ENCODE measurements around the gene HOXD4. TPM values are rescaled to one million over a fixed set of nuclear protein-coding genes. Genes with fewer than 3 reads are reported as not detected.

The HOXD4 gene
- total RNA-seq, 1 donor from 2014 or later, result not detected

DNA sequence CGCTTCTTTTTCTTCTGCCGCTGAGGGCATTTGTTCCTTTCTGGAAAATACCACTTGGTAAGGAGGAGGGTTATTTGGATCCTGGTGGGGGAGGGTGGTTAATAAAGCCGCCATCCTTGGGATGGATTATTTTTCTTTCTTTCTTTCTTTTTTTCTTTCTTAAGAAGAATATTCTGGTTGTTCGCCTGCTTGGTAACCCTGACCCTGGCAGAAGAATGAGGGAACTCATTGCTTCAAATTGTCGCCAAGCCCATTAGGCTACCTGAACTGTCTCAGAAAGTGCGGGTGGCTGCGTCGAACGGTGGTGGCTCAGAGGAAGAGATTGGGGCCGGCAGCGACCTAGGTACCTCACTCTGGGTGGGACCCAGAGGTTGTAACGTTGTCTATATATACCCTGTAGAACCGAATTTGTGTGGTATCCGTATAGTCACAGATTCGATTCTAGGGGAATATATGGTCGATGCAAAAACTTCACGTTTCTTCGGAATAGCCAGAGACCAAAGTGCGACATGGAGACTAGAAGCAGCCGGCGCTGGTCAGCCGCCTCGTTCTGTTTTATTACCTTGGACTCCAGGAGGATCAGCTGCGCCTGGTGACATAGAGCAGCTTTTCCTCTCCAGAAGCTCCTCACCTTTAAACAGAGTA lies 1.3 kb upstream of the HOXD4 start:
- intact Hi-C loops (cut with DNase I), result no loop called here
- DNase-seq, result no peak
- ATAC-seq (ENCODE audit: poor library complexity), result no peak

DNA sequence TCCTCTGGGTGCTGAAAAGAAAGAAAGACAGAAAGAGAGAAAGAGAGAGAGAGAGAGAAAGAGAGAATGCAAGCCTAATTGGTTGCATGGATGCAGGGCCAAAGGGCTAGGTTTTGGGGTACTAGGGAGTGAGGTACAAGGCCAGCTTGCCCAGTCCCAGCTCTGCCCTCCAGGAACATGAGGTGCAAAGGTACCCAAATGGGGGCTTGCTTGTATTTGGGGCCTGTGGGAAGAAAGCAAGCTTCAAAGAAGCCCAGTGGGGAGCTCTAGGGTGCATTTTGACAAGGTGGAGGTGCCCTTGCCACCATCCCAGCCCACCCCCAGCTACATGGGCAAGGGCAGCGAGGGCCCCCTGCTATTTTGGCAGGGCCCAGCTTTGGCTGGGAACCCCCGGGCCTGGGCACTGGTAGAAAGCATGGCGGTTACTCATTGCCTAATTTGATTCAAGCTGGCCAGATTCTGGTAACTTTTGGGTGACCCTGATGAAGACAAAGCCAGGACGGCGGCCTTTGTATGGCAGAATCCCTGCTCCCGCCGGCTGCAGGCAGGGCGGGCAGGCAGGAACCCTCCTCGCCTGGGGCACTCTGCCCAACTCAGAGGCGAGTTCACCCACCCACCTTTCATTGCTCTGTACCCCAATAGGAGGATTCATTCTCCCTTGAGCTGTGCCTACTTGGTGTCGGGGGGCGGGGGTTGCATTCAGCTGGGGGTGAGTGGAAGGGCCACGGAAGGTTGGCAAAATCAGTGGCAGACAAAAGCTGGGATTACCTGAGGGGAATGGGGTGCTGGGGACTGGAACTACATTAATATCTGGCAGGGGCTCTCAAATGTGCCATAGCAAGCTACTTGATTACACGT lies 537 bp upstream of the HOXD4 start:
- intact Hi-C loops (cut with DNase I), result no loop called here
- no peak for ATAC-seq (ENCODE audit: poor library complexity)
- no peak for DNase-seq

DNA sequence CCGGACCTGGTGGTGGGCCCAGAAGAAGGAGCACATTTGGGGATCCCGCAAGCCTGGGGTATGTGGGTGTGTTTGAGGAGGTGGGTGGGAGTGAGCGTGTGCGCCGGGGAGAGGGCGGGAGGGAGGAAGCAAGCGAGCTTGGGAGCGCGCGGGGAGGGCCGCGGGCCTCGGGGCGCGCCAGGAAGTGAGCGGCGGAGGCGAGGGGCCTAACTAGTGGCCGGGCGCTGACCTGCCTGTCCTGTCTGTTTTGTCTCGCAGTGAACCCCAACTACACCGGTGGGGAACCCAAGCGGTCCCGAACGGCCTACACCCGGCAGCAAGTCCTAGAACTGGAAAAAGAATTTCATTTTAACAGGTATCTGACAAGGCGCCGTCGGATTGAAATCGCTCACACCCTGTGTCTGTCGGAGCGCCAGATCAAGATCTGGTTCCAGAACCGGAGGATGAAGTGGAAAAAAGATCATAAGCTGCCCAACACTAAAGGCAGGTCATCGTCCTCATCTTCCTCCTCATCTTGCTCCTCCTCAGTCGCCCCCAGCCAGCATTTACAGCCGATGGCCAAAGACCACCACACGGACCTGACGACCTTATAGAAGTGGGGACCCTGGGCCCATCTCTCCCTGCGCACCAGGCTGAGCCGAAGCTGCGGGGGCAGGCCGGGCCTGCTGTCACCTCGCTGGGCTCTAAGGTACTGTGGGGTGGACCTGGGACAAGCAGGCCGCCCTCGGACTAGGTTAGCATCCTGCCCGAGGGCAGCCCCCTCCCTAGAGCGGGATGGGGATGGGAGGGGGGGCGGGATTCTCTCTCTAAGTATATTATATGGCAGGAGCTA lies 1.2 kb downstream of the HOXD4 start:
- ATAC-seq (ENCODE audit: poor library complexity) (no peak), DNase-seq (no peak)
- intact Hi-C loops (cut with DNase I), result no loop called here

DNA sequence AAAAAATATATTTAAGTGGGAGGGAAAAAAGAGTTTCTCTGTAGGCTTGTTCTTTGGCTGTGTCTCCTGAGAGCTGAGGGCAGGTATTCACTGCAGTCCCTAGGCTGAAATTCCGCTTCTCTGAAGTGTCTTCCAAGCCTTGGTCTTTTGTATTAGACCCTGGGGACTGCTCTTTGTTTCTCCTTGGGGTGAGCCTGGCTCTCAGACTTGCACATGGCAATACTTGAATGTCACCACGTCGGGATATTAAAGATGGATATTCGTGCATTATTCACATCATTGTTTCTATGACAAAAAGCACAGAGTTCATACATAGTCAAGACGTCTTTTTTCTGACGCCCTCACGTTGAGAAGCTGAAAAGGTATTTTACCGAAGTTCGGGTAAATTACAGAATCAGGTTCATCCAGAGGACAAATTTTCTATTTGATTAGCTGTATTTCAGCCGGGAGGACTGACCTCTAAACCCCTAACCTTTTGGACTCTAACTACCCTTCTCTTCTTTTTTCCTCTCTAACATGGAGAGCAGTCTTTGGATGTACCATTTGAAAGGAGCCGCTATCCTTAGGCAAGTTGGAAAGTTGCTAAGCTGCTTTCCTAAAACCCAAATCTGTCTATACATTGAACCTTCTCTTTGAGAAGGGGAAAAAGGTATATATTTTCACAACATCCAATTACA lies 3.4 kb downstream of the HOXD4 start:
- ATAC-seq (ENCODE audit: poor library complexity), result no peak
- intact Hi-C loops (cut with DNase I), result no loop called here
- no peak for DNase-seq

DNA sequence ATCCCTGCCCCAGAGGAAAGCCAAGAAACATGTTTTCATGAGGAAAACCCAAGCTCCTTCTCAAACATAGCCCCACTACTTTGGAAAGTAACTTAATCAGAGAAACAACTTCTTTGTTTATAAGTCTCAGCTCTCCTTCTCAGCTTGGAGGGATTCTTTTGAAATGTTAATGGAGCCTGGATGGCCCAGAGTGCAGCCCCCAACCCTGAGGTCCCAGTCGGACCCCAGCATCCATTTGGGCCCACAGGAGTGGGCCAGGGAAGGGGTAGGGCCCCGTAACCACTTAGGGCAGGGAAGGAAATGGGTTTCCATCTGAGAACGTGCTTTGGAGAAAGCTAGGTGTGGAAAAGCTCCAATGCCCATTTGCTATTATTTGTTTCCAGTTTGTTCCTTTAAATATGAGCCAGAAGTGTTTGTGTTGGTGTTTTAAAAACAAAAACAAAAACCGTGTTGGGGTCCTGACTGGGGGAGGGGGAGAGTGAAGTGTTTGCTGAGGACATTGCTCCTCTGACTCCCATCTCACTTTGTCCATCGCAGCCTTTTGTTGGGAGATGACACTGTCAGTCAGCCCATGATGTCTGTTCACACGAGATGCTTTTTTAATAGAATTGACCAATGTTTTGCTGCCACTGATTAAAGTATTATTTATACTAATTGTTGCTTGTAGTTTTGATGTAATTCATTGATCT lies 4.2 kb downstream of the HOXD4 start:
- ATAC-seq (ENCODE audit: poor library complexity), result no peak
- intact Hi-C loops (cut with DNase I), result no loop called here

DNA sequence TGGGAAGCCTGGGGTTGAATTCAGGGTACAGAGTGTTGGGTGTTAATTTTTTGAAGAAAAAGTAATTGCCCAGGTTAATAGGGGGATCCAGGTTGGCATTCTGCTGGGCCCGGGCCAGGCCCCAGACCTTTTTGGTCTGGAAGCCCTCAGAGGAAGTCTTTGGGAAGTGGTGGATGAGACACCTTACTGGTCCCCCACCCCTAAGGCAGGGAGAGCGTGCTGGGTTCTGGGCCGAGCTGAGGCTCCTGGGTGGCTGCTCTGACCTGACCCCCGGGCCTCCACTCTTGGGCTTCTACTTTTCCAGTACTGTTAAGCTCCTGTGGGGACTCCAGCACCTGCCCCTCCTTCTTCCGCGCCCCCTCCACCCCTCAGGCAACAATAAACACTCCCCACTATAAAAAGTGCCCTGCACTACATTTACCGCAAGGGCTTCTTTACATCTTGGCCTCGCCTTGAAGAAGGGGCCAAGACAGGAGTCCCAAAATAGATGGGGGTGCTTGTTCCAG lies 5.0 kb downstream of the HOXD4 start:
- DNase-seq (no peak), ATAC-seq (ENCODE audit: poor library complexity) (no peak)
- intact Hi-C loops (cut with DNase I), result no loop called here

More for the DNA sequence above, 4.2 kb downstream of the HOXD4 start:
- no peak for DNase-seq

DNA sequence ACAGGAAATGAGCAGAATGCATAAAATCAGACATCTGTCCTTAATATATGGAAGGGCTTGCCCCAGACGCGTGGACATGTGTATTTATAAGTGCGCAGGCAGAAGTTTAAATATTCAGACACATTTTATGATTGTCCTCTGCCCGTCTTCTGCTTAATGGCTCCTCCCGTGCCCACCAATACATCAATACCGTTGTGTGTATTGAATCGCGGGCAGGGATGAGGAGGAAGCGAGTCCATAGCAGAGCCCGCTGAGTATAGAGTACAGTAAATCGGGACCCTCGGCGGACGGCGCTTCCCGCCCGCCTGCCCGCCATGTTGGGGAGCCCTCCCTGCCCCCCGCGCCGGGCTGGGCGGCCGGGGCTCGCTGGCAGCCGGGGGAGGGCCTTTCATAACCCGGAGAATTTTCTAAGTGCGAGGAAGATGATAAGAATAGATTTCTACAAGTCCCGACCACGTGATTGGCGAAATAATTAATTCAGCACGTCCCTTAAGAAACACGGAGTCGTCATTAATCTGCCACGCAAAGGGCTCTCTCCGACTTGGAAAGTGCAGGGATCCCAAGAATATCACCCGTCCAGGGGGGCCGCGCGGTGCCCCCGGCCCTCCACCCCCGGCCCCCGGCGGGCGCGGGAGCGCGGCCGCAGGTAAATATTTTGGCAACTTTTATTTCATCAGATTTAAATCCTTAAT lies 5.6 kb downstream of the HOXD4 start, which contains the start of gene HOXD3:
Gene HOXD3 (plus strand): TSS at position 501 of the 692 bp plus-strand sequence. CDS start 11,808 bp downstream, outside the sequence.
- DNase-seq, result no peak
- no peak for ATAC-seq (ENCODE audit: poor library complexity)
- intact Hi-C loops (cut with DNase I), result no loop called here

DNA sequence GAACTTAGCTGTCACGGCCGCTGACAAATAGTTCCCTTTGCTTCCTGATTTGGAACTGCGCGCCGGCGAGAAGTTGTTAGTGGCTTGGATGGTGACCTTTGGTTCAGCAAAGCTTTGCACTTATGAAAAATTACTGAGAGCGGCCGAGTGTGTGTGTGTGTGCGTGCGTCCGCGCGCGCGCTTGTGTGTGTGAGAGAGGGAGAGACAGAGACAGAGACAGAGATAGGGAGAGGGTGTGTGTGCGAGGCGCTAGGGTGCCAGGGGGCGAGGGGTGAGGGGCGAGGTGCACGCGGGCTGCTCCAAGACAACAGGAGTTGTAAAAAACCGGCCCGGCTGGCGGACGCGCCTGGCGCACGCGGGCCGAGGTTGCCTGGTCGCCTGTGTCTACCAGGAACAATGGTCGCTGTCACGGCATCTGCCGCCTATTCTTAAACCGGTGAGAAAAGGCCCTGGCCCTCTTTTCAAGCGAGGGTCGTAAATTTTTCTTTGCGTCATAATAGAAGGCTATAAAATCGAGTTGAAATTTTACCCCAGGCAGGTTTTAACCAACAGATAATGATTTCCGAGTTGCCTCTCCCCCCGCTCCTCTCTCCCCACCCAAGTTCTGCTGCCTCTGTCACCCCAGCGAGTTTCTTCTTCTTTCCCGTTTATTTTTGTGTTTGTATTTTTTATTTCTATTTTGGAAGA lies 6.3 kb downstream of the HOXD4 start:
- no peak for DNase-seq
- intact Hi-C loops (cut with DNase I), result no loop called here
- ATAC-seq (ENCODE audit: poor library complexity), result no peak

DNA sequence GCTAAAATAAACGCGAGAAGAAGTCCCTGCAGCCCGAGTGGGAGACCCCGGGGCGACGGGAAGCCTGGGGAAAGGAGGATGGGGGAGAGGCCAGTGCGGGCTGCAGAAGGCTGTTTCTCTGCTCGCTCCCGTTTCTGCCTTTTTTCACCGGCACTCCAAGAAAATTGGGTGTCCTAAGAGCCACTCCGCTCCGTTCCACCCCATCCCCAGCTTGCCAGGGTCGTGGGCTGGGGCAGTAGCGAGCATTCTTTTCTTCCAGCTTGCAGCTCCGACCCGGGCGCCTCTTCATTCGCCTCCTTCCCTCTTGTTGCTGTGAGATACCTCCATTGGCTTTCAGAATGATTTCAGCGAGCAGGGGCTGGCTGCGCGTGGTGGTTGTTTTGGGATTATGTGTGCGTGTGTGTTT lies 6.8 kb downstream of the HOXD4 start:
- intact Hi-C loops (cut with DNase I), result no loop called here
- DNase-seq (no peak), ATAC-seq (ENCODE audit: poor library complexity) (no peak)

DNA sequence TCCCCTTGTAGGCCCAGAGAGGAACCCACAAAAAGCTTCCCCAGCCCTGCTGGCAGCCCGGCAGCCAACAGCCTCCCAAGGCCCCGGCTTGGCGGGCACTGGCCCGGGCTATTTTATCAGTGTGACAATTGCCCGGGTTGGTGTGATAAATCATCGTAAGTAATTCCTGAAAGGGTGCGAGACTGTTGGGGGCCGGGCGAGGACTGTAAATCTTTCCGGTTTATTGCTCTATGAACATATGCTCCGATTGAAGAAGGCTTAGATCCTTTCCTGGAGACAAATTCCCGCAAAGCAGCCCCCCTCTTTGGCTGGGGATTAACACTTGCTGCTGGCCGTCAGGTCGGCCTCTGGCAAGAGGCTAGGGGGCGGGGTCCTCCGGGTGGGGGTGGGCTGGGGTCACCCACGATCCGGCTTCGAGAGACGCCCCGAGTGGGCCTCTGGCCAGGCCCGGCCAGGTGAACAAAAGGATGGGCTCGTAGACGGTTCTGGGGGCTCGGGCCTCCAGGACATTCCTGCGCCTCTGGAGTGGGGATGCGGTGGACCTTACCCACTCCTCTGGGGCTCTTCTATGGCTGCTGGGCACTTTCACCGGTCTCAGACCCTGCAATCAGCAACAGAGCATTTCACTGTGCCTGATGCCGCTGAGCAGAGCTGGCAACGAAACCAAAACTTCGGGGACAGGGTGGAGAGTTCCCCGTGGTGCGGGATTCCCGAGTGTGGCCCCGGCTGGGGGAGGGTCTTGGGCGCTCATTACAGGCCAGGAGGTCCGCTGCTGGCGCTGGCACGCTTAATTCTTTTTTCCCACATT lies 7.7 kb downstream of the HOXD4 start:
- DNase-seq, result no peak
- intact Hi-C loops (cut with DNase I), result no loop called here
- no peak for ATAC-seq (ENCODE audit: poor library complexity)

DNA sequence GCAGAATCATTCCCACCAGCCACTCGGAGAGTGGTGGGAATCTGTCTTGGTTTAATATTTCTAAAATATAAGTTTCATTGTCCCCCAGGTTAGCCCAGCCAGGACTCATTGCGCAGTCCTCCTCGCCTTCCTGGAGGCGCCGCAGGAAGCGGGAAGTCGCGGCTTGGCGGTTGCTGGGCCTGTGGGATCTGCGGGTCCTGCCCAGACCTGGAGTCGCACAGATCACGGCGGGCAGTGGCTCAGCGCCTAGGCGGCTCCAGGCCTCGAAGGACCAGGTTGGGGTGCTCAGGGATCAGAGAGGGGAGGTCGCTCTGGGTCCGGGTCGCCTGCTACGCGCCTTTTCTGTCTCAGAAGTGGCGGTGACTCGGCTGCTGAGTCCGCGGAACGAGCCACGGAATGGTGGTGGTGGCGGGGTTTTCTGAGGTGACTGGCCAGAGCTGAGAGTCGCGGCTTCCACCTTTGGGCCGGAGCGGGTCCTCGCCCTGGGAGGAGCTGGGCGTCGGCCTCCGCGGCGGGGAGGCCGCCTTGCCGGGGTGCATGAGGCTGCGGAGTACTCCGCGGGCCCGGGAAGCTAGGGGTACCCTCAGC lies 8.4 kb downstream of the HOXD4 start:
- ATAC-seq (ENCODE audit: poor library complexity) (no peak), DNase-seq (no peak)
- intact Hi-C loops (cut with DNase I), result no loop called here

DNA sequence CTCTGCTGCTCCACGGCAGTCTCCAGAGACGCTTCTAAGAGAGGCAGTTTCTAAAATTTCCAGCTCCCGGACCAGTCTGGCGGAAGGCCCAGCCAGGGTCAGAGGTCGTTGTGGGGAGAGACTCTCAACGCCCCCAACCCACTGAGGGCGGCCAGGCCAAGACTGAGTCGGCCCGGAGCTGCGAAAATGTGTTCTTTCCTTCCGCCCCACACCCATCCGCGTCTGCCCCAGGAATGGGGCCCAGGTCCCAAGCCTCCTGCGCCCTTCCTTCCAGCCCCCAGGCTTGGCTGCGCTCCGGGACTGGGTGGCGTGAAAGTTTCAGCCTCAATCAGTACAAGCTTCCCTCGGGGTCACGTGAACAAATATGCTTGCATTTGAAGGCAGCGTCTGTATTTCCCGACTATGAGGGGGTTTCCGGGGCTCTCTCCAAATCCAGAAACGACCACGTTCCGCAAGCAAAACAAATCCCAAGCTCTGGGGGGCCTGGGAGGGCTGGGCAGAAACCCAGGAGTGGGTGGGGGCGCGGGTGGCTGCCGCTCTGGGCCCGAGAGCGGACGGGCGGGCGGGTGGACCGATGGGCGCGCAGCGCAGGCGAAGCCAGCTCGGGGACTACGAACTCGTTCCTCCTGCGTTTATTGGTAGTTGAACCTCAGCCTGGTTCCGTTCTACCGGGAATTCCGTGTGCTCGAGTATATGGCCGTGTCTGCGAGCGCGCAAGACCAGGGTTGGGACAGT lies 9.1 kb downstream of the HOXD4 start:
- intact Hi-C loops (cut with DNase I), result no loop called here
- ATAC-seq (ENCODE audit: poor library complexity), result no peak

DNA sequence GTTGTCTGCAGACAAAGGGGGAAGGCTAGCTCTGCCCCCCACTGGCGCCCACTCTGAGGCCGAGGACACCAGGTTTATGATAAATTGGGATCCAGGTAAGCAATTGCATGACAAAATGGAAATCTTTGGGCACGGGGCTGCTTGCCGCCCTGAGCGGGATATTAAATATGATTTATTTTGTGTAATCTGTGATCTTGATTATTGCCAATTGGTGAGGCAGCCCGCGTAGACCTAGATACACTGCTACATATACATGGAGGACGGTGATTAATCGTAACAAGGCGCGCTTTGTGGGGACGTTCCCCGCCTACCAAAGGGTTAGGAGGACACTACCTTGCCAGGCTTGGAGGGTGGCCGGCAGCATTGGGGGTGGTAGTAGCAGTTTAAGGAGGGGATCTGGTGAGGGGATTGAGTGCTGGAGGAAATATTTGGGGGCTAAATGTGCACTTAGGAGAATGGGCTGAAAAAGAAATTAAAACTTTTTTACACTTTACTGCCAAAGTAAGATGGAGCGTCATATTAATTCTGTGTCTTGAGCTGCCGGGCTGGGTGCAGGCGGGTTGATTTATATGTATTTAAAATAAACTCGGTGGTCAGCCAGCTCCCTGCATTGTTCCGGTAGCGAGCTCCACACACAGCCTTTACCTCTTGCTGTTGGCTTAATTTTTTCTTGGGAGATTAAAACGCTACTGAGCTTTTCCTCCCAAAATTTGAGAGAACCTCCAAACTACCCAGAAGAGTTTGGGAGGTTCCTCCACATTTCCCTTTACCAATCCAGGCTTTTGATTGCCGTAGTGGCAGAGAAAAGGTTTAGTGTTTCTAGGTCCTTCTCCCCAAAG lies 9.9 kb downstream of the HOXD4 start:
- no peak for ATAC-seq (ENCODE audit: poor library complexity)
- intact Hi-C loops (cut with DNase I), result no loop called here
- no peak for DNase-seq

More for the DNA sequence above, 9.1 kb downstream of the HOXD4 start:
- DNase-seq, result no peak
